ENCODE data around the gene AQP3.
"Not testable (repeated sequence)": the region's sequence is repeated elsewhere in the genome, so short reads cannot be mapped to it uniquely, and the experiment has no call there.

Gene AQP3

DNA sequence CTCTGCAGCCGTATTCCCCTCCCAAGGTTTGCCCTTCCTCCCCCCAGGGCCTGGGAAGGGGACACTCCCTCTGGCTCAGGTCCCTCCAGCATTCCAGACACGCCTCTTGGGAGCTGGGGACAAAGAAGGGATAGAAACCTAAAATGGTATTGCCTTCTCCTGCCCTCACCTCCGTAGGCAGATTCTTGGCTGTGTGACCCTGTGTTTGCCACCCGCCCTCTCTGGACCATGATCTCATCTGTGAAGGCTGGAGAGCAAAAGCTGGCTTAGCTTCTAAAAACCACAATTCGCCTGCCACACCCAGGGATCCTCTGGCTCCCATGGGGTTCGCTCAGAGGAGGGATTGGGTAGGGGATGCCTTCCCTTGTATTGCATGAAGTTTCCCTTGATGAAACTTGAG lies 7.7 kb downstream of the AQP3 start:
- no peak for DNase-seq

DNA sequence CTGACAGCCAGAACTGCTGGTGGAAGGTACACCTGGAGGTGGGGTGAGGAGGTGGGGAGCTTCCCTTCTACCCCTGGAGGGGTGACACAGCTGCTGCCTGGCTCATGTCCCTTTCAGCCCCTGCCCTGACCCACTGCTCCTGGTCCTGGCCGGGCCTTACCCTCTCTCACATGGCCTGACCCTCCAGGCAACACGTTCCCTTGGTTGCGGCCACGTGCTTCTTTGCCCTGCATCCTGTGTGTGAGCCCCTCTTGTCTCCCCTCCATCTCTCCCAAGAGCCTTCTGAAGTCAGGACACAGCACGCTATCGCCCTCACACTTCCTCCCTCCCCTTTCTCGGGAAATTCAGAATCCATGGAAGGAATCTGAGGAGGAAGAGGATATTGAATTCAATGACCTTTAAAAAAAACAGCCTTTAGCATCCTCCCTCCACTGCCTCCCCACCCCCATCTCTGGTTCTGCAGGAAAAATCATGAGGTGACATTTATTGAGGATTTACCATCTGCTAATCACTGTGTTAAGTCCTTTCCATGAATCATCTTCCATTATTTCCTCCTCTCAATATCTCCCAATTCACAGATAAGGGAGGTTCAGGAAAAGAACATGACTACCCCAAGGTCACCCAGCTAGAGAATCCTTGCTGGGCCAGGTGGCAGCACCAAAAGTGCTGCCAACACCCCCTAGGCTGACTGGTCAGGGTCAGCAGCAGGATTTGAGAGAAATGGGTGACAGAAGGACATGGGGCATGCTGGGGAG lies 8.3 kb downstream of the AQP3 start:
- DNase-seq = no peak

DNA sequence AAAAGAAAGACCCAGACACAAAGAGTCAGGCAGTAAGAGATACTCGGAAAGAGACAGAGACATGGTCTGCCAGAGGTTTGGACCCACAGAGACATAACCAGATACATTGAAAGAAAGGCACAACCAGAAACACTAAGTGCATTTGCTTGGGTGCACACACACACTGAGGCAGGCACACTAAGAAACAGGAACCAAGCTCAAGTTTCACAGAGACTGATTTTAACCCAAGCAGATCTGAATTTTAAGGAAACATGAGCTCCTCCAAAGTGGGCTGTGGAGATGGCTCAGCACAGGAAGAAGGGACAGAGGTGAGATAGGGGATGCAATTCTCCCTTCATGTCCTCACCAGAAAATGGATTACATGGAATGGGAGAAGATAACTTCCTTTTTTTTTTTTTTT lies 9.5 kb downstream of the AQP3 start:
- no peak for DNase-seq

DNA sequence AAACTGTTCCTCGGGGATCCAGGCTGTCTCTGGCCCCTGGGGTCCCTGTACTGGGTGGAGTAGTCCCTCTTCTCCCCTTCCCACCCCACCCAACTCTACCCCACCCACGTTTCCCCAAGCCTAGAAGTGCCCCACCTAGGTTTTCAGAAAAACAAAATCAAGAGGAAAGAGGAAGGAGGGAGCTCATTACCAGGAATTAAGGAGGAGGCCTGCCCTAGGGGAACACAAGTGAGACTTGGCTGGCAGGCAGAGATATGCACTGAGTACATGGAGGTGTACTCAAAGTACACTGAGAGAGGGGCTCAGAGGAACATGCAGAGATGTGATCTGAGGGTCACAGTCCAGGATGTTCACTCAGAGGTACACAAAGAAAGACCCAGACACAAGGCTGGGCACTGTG lies 10.2 kb downstream of the AQP3 start:
- DNase-seq = no peak

DNA sequence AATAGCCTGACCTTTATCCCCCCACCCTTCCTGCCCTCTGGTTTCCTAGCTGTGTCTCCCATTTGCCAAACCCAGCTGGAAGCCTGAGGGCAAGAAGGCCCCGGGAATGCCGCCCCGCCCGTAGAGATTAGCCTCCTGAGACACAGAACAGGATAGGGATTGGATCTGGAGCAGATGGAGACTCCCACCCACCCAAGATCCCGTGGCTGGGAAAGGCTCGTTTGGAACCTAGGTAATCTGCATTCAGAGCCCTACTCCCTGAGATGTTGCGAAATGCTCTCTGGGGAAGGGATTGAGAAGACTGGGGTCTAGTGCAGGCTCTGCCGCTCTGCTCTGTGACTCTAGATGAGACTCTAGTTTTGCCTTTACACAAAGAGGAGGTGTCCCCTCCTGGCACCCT lies 10.9 kb downstream of the AQP3 start:
- DNase-seq = no peak

DNA sequence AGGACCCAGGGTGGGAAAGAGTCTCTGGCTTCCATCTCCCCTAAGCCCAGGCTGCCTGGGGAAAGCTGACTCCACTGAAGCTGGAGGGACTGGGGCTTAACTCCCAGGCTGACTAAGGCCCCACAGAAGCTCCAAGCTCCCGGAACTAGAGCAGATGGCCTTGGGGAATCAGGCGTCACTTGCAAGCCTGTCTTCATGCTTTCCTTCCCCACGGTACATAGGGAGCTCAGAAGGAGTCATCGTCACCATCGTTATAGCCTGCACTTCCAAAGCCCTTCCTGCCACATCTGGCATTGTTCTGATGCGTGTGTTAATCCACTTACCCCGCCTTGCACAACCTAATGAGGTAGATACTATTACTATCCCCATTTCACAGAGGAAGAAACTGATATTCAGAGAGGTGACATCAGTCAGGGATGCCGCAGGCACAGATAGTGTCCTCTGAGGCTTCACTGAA lies 11.5 kb downstream of the AQP3 start:
- no peak for DNase-seq

DNA sequence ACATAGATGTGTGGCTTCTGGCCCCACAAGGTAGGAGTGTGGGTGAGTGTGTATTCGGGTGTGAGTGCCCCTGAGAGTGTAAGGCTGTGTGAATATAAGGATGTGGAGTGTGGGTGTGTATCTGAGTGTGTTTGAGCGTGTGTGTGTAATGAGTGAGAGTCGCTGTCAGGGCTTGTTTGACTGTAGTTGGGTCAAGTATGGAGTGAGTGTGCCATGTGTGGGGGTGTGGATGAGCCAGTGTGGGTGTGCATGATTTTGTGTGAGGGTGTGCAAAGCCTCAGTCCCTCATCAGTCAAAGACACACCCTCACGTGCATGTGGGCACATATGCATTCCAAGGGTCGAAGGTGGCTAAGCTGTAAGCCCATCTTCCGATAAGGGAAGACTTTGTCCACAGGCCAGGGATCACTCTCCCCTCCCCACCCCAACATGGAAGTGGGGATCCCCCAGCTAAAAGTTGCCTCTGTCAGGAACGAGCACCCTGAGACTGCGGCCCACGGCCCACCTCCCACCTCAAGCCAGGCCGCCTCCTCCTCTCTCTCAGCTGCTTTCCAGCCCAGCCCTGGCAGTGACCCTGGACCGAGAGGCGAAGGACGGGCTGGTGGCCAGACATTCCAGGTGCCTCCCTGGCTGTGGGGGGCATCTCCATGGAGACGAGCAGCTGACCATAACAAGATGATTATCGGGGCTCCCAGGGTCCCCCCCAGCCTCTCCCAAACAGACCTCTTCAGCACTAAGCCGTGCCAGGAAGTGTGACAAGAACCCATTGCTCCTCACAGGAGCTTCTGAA lies 12.9 kb downstream of the AQP3 start:
- DNase-seq = no peak

DNA sequence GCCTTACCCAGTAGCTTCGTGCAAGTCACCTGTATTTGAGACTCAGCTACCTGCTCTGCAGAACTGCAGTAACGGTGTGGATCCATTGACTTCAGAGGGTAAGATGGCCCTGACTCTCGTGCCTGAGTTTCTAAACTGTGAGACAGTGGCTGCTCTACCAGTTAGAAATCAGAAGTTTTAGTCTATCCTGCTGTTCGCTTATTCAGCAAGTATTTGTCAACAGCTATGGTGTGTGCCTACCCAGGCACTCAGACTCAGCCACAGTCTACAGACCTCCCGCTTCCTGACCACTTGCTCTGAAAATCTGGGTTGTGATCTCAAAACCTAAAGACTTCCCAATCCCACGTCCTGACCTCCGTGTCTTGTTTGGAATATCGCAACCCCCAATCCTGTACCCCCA lies 13.5 kb downstream of the AQP3 start:
- DNase-seq = no peak

DNA sequence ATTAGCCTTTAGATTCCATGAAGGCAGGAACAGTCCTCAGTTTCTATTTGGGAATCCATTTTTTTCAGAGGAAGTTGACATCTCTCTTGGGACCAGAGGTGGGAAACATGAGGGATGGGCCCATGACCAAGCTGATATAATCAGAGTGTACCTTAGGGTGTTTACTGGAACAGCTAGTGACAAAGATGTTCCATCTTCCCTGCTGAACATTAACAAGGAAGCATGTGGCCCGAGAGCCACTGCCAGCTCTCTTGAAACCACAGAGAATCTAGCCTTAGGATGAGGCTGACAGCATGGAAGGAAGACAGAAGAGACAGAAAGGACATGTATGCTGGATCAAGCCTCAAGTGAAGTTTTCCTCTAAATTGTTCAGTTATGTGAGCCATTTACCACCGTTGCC lies 16.0 kb downstream of the AQP3 start:
- DNase-seq = no peak

DNA sequence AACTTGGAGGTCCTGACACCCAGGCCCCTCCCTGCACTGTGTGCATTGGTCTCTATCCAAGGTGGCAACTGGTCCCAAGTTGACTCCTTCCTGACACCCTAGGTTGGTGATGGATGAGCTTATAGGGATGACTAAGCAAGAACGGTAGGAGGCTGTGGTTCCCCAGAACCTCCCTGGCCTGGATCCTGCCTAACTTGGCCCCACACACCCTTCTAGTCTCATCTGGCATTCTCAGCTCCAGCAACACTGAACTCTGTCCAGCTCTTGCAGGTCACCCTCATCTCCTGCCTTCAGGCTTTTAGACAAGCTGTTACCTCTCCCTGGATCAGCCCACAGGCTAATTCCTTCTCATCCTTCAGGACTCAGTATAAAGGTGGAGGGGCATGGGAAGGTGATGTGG lies 16.5 kb downstream of the AQP3 start:
- no peak for DNase-seq

DNA sequence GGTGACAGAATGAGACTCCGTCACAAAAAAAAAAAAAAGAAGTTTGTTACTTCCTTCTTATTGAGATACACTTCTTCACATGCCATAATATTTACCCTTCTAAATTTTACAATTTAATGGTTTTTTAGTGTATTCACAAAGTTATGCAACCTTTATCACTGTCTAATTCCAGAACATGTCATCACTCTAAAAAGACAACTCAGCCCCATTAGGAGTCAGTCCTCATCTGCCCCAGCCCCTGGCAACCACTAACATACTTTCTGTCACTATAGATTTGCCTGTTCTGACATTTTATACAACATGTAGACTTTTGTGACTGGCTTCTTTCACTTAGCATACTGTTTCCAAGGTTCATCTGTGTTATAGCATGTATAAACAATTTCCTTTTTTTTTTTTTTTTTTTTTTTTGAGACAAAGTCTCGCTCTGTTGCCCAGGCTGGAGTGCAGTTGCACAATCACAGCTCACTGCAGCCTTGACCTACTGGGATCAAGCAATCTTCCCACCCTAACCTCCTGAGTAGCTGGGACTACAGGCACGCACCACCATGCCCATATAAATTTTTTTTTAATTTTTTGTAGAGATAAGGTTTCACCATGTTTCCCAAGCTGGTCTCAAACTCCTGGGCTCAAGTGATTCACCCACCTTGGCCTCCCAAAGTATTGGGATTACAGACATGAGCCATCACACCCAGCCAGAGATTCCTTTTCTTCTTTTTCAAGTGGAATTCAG lies 18.0 kb downstream of the AQP3 start:
- no peak for DNase-seq

DNA sequence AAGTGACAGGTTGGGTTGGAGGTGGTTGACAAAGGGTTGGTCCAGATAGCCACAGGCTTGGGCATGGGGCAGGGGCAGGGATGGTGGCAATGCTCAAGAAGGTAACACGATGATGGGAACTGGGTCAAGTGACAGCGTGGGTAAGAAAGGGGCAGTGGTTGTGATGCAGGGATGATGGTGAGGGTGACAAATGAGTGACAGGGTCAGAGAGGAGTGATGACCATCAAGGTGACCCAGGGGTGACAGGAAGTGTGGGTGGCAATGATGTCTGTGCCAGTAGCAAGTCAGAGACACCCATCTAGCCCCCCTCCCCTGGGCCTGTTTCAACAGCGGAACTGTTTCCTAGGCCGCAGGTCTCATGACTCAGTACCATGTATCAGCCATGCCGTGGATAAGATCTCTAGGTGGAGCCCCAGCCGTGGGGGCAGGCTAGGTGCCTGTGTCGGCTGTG lies 20.5 kb downstream of the AQP3 start:
- no peak for DNase-seq

DNA sequence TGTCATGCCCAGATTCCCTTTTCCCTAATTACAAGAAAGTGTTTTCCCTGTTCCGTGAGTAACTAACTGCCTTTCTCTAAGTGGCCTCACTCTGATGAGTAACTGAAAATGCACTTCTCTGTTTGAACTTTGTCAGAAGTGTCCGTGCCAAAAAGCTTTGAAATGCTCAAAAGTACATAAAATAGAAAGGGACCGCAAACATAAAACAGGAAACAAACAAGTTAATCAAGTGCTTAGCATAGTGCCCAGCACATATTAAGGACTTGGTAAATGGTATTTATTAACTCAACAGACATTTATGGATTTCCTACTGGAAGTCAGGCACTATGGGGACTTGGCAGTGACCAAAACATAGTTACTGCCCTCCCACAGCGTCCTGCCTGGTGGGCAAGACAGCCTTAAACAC lies 22.3 kb downstream of the AQP3 start:
- DNase-seq = peak; percentile 11

DNA sequence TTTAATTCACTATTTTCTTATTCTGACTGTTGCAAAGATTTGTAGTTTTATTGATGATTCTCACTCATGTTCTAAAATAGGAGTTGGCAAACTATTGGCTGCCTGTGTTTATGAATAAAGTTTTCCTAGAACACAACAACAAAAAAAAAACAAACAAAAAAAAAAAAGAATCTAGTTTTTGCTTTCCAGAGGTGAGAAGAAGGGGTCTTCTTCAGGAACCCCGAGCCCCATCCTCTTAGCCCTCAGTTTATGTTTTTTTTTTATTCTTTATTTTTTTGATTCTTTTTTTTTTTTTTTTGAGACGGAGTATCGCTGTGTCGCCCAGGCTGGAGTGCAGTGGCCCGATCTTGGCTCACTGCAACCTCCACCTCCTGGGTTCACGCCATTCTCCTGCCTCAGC lies 22.9 kb downstream of the AQP3 start:
- not testable (repeated sequence) for DNase-seq

DNA sequence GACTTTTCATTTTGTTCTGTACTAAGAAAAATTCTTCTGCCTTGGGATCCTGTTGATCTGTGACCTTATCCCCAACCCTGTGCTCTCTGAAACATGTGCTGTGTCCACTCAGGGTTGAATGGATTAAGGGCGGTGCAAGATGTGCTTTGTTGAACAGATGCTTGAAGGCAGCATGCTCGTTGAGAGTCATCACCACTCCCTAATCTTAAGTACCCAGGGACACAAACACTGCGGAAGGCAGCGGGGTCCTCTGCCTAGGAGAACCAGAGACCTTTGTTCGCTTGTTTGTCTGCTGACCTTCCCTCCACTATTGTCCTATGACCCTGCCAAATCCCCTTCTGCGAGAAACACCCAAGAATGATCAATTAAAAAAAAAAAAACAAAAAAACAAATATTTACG lies 23.4 kb downstream of the AQP3 start:
- DNase-seq = not testable (repeated sequence)

DNA sequence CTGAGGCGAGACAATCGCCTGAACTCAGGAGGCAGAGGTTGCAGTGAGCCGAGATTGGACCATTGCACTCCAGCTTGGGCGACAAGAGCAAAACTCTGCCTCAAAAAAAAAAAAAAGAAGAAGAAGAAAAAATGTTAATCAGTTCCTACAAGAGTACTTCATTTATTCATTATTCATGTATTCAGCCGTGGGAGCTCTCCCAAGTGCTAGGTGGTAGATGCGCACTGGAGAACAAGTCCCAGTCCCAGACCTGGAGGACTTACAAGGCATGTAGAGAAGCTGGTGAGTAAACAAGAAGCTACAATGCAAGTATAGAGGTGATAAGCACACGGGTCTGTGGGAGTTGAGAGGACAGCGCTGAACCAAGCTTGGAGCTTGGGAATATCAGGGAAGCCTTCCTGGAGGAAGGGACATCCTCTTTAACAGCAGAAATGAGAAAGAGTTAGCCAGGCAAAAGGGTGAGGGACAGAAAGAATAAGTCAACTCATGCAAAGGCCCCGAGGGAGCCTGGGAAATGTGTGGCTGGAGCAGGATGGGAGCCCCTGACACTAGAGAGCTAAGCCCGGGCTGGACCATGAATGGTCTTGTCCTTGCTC lies 27.6 kb downstream of the AQP3 start:
- DNase-seq = no peak

DNA sequence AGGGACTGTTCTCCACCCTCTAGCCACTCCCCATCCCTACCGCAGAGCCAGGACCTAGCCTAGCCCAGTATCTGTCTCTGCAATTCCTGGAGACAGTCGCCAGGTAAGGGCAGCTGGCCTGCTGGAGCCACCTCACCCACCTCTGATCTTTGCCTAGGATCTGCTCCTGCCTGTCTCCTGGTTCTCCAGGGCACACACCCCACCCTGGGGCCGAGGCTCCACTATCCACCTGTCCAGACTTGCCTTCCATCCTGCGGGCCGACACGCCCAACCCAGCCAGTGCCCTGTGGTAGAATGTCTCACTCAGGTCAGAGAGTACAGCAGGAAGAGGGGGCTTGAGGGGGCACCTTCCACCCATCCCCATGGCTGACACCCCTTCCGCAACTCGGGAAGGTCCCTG lies 29.3 kb downstream of the AQP3 start:
- no peak for DNase-seq

DNA sequence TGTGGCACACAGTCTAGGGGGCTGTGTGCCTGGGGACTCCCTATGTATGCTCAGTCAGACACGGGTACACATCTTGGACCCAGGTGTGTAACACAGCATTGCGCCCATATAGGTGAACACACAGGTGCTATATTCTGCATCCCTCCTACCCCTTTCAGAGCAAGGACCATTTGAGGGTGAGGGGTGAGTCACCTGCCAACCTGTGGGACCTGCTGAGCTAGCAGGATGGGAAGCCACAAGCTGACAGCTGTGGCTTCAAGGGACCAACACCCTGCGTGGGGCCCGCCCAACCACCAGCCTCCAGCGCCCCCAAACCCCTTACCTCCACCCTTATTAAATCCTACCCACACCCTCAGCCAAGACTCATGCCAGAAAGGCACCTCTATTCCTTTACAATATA lies 30.4 kb downstream of the AQP3 start:
- DNase-seq = no peak

DNA sequence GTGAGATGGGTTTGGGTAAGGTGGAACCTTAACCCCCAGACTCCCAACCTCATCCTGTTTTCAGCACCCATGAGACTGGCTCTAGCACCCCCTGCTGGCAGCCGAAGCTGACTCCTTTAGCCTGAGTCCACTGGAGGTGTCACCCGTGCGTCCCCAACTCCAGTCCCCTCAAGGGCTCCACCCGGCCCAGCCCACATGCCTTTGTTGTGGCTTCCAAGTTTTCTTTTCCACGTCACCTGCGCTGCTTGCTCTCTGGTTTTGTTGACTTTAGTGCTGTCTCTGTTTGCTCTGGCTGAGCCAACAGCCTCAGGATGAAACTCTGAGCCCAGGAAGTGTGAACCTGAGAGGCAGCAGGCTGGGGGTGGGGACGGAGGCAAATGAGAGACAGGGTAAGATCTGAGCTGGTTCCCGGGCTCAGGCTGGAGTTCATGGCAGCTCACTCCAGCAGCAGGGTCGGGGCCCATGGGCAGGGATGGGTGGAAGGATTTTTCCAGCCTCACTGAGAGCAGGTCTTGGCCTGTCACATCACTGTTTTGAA lies 31.8 kb downstream of the AQP3 start:
- DNase-seq = peak; percentile 77

DNA sequence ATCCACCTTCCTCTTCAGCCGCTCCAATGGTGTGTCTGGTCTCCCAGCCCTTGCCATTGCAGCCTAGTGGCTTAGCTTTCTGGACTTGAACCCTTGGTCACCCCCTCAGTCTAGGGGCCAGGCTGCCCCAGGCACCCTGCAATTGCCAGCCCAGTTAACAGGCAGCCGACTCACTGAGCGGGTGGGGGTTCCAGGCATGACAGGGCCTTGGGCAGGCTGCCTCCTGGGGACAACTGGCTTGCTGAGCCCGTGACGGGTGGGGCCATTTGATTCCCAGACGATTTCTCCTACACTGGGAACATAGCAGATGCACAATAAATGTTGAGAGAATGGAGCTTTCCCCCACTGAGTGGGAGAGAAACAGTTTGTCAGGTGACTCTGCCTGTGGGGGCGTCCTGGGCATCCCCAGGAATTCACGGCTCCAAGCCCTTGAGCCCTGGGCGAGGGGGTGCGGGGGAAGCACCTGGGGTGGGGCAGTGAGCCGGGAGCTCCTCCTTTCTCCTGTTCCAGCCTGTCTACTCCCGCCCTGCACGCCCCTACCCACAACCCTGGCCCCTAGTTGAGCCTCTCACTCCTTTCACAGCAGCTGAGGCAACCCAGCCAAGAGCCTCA lies 32.4 kb downstream of the AQP3 start:
- no peak for DNase-seq

DNA sequence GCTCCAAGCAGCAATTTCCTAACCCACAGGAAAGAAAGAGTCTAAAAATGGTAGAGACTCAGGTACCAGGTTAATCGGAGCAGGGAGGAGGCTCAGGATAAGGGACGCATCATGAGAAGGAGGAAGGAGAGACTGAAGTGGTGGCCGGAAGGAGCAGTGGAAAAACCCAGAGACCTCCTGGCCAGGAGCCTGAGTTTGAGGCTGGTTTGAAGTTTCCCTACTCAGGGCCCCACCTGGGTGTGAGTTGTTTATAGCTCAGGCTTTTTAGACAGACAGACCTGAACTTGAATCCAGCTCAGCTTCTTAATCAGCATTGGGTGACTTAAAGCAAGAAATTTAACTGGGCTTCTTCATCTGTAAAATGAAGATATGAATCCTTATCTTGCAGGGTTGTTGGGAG lies 33.1 kb downstream of the AQP3 start:
- DNase-seq = no peak

DNA sequence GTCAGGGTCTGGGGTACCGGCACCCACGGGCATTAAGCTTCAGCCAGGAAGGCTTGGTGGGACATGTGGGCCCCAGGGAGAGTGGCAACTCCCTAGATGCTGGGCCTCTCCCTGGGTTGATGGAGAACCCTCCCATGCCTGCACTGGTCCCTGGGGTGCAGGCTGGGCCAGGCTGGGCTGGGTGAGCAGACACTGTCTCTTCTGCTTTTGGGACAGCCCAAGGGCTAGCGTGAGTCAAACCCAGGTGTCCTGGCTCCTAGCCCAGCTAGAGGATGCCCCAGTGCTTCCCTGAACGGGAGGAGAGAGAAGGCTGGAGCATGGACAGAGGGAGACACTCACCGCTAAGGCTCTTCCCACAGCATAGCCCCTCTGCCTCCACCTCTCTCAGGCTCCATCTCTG lies 39.3 kb downstream of the AQP3 start:
- DNase-seq = no peak

DNA sequence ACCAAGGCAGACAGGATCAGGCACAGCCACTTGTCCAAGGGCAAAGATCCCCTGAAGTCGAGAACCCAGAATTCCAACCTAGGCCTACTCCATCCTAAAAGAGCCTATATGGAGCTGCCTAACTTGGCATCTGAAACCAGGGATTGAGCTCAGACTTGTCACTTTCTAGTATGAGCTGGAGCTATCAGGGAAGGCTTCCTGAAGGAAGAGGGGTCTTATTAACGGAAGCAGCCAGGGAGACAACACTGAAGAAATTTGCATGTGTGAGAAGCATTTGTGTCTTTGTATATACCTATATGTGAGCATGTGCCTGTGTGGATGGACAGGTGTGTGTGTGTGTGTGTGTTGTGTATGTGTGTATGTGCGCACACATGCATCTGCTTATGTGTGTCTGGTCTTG lies 40.3 kb downstream of the AQP3 start:
- no peak for DNase-seq
